Activated T-helper 2 cell treated with anti-CD3 and anti-CD28 coated beads, Interferon-gamma antibody, Interleukin-2, Interleukin-4, amounts not matched to agents 10 μg/mL and 5 μg/mL and 100 μg/mL, durations not matched to agents 14 hours and 24 hours and 36 hours (primary cell): Measurements from ENCODE around the gene FCGR1A. TPM values are rescaled to one million over a fixed set of nuclear protein-coding genes. Genes with fewer than 3 reads are reported as not detected.
"Not testable (repeated sequence)": the region's sequence is repeated elsewhere in the genome, so short reads cannot be mapped to it uniquely, and the experiment has no call there.

ENCODE experiments used
- DNase-seq: peaks from one replicate; pipeline ENCODE4 v3.0.0; 2021; ENCODE audit warnings: low spot score
- H3K27ac Mint-ChIP-seq: one replicate; pipeline ENCODE4 v1.8.0; 2021; ENCODE audit warnings: mixed read lengths
- H3K27me3 Mint-ChIP-seq: one replicate; pipeline ENCODE4 v1.8.0; 2021; ENCODE audit warnings: low read depth, mixed read lengths
- H3K36me3 Mint-ChIP-seq: one replicate; pipeline ENCODE4 v1.8.0; 2021; ENCODE audit warnings: low read depth, mixed read lengths
- H3K4me1 Mint-ChIP-seq: one replicate; pipeline ENCODE4 v1.8.0; 2021; ENCODE audit warnings: low read depth, mixed read lengths
- H3K4me3 Mint-ChIP-seq: one replicate; pipeline ENCODE4 v1.8.0; 2021; ENCODE audit warnings: low read depth, mild to moderate bottlenecking, moderate library complexity, mixed read lengths
- H3K9me3 Mint-ChIP-seq: one replicate; pipeline ENCODE4 v1.8.0; 2021; ENCODE audit warnings: mixed read lengths
- intact Hi-C: fragments of 100-400 bp; cut with micrococcal nuclease; formaldehyde crosslinking; loops from one replicate; pipeline ENCODE4 v1.15.1; 2023
- total RNA-seq: library from RNA; stranded (reverse); gene quantifications from 2 replicates; pipeline ENCODE4 v1.2.3, GENCODE V29; 2022

Gene FCGR1A
- not detected in 2 replicates for total RNA-seq

GRCh38 chr1:149782600-149782999, at the start of gene FCGR1A:
TSS of gene FCGR1A (plus strand) at chr1:149782694. CDS start at chr1:149782744, 50 bp downstream.
- H3K9me3 Mint-ChIP-seq, H3K27me3 Mint-ChIP-seq, H3K4me3 Mint-ChIP-seq, H3K36me3 Mint-ChIP-seq, DNase-seq, intact Hi-C loops, H3K4me1 Mint-ChIP-seq: not testable (repeated sequence)
- H3K27ac Mint-ChIP-seq: peak within 1 kb of the TSS; percentile 28

- H3K36me3 Mint-ChIP-seq, H3K4me3 Mint-ChIP-seq, H3K9me3 Mint-ChIP-seq, H3K27ac Mint-ChIP-seq, H3K27me3 Mint-ChIP-seq, DNase-seq, H3K4me1 Mint-ChIP-seq, intact Hi-C loops: not testable (repeated sequence)
These were observed 49.7 kb upstream of the FCGR1A start for GRCh38 chr1:149732781-149733180.

- H3K27ac Mint-ChIP-seq, H3K4me1 Mint-ChIP-seq, H3K4me3 Mint-ChIP-seq, H3K36me3 Mint-ChIP-seq, H3K9me3 Mint-ChIP-seq, intact Hi-C loops, DNase-seq, H3K27me3 Mint-ChIP-seq: not testable (repeated sequence)
These were observed 47.8 kb upstream of the FCGR1A start for GRCh38 chr1:149734692-149735091.

- intact Hi-C loops, H3K4me1 Mint-ChIP-seq, H3K9me3 Mint-ChIP-seq, H3K27me3 Mint-ChIP-seq, H3K36me3 Mint-ChIP-seq: not testable (repeated sequence)
- Mint-ChIP-seq H3K27ac (peak overlapping the region; percentile 63), H3K4me3 (peak overlapping the region; percentile 47)
- peak; percentile 35 for DNase-seq
These were observed 42.3 kb upstream of the FCGR1A start for GRCh38 chr1:149740148-149740581.

- H3K4me1 Mint-ChIP-seq: not testable (repeated sequence)
These were observed 41.8 kb upstream of the FCGR1A start for GRCh38 chr1:149740590-149741230.

GRCh38 chr1:149741914-149742313, 40.6 kb upstream of the FCGR1A start:
- DNase-seq, H3K36me3 Mint-ChIP-seq, H3K4me1 Mint-ChIP-seq, H3K27me3 Mint-ChIP-seq, H3K9me3 Mint-ChIP-seq, H3K4me3 Mint-ChIP-seq, intact Hi-C loops, H3K27ac Mint-ChIP-seq: not testable (repeated sequence)

More at GRCh38 chr1:149740590-149741230, 41.8 kb upstream of the FCGR1A start:
- H3K9me3 Mint-ChIP-seq, H3K27me3 Mint-ChIP-seq, DNase-seq, intact Hi-C loops, H3K36me3 Mint-ChIP-seq: not testable (repeated sequence)
- Mint-ChIP-seq H3K4me3 (peak overlapping the region; percentile 47), H3K27ac (peak overlapping the region; percentile 63)

GRCh38 chr1:149746463-149747356, 35.8 kb upstream of the FCGR1A start:
- intact Hi-C loops, DNase-seq, H3K36me3 Mint-ChIP-seq, H3K4me1 Mint-ChIP-seq, H3K27ac Mint-ChIP-seq, H3K9me3 Mint-ChIP-seq, H3K4me3 Mint-ChIP-seq: not testable (repeated sequence)
- peaks cover 10% of the 10 kb centered on the region for H3K27me3 Mint-ChIP-seq

- peaks cover 10% of the 10 kb centered on the region for H3K27me3 Mint-ChIP-seq
- DNase-seq, H3K9me3 Mint-ChIP-seq, H3K27ac Mint-ChIP-seq, intact Hi-C loops, H3K4me1 Mint-ChIP-seq, H3K36me3 Mint-ChIP-seq: not testable (repeated sequence)
- peak overlapping the region; percentile 69 for H3K4me3 Mint-ChIP-seq
These were observed 34.9 kb upstream of the FCGR1A start for GRCh38 chr1:149747359-149748143.

GRCh38 chr1:149748144-149748500, 34.4 kb upstream of the FCGR1A start:
- H3K36me3 Mint-ChIP-seq, intact Hi-C loops, H3K4me3 Mint-ChIP-seq, H3K4me1 Mint-ChIP-seq, H3K9me3 Mint-ChIP-seq, H3K27ac Mint-ChIP-seq, DNase-seq: not testable (repeated sequence)
- H3K27me3 Mint-ChIP-seq: peaks cover 10% of the 10 kb centered on the region

GRCh38 chr1:149750562-149750961, 31.9 kb upstream of the FCGR1A start:
- DNase-seq, H3K4me3 Mint-ChIP-seq, H3K9me3 Mint-ChIP-seq, H3K4me1 Mint-ChIP-seq, H3K36me3 Mint-ChIP-seq, intact Hi-C loops, H3K27ac Mint-ChIP-seq: not testable (repeated sequence)
- peaks cover 10% of the 10 kb centered on the region for H3K27me3 Mint-ChIP-seq

- H3K36me3 Mint-ChIP-seq, H3K4me3 Mint-ChIP-seq, H3K4me1 Mint-ChIP-seq, DNase-seq, H3K9me3 Mint-ChIP-seq, intact Hi-C loops, H3K27ac Mint-ChIP-seq, H3K27me3 Mint-ChIP-seq: not testable (repeated sequence)
These were observed 30.3 kb upstream of the FCGR1A start for GRCh38 chr1:149752186-149752585.

GRCh38 chr1:149753466-149753865, 29.0 kb upstream of the FCGR1A start:
- H3K36me3 Mint-ChIP-seq, H3K27me3 Mint-ChIP-seq, H3K27ac Mint-ChIP-seq, intact Hi-C loops, H3K4me3 Mint-ChIP-seq, DNase-seq, H3K4me1 Mint-ChIP-seq, H3K9me3 Mint-ChIP-seq: not testable (repeated sequence)

GRCh38 chr1:149755294-149755693, 27.2 kb upstream of the FCGR1A start:
- H3K27me3 Mint-ChIP-seq, H3K9me3 Mint-ChIP-seq, H3K27ac Mint-ChIP-seq, H3K4me3 Mint-ChIP-seq, H3K36me3 Mint-ChIP-seq, intact Hi-C loops, H3K4me1 Mint-ChIP-seq, DNase-seq: not testable (repeated sequence)
